Neuronal stem cell (in vitro differentiated cells): Measurements from ENCODE around the gene SH3RF2.

Source experiments
- DNase-seq: peaks from one replicate; pipeline ENCODE4 v3.0.0-alpha.2; 2013; ENCODE audit warnings: low spot score
- H2AFZ ChIP-seq: one replicate; pipeline ENCODE4 v1.6.1; 2013; ENCODE audit warnings: mild to moderate bottlenecking, low read length, inconsistent platforms
- H2AK5ac ChIP-seq: 2 replicates; pipeline ENCODE4 v1.6.1; 2013; ENCODE audit warnings: low read depth, mild to moderate bottlenecking, inconsistent platforms, low read length, moderate library complexity, mixed read lengths
- H2BK120ac ChIP-seq: 2 replicates; pipeline ENCODE4 v1.6.1; 2013; ENCODE audit warnings: low read depth, mild to moderate bottlenecking, inconsistent platforms, low read length, moderate library complexity, mixed read lengths
- H2BK12ac ChIP-seq: one replicate; pipeline ENCODE4 v1.6.1; 2013; ENCODE audit warnings: low read length, inconsistent platforms
- H2BK15ac ChIP-seq: 2 replicates; pipeline ENCODE4 v1.6.1; 2013; ENCODE audit warnings: mild to moderate bottlenecking, low read length, inconsistent platforms, mixed read lengths
- H2BK5ac ChIP-seq: one replicate; pipeline ENCODE4 v1.6.1; 2013; ENCODE audit warnings: inconsistent platforms, mild to moderate bottlenecking, low read length, moderate library complexity
- H3K14ac ChIP-seq: one replicate; pipeline ENCODE4 v1.6.1; 2013; ENCODE audit warnings: low read length, inconsistent platforms
- H3K18ac ChIP-seq: 2 replicates; pipeline ENCODE4 v1.6.1; 2013; ENCODE audit warnings: low read length, inconsistent platforms
- H3K23ac ChIP-seq: 2 replicates; pipeline ENCODE4 v1.6.1; 2013; ENCODE audit warnings: low read depth, mild to moderate bottlenecking, mixed read lengths, low read length, inconsistent platforms; ENCODE audit not compliant: poor library complexity
- H3K27ac ChIP-seq: replicated peaks from 3 replicates; pipeline ENCODE4 v1.5.1; 2013; ENCODE audit warnings: low read length, inconsistent platforms
- H3K27me3 ChIP-seq, 3 experiments: 2 replicates each; pipeline ENCODE4 v1.6.1; 2013; ENCODE audit warnings: low read length in 3 of 3, mild to moderate bottlenecking in 2 of 3, inconsistent platforms in 1 of 3, low read depth in 1 of 3, mixed read lengths in 1 of 3, moderate library complexity in 1 of 3; ENCODE audit not compliant: control insufficient read depth in 3 of 3, insufficient read depth in 3 of 3
- H3K36me3 ChIP-seq, 2 donors: replicated peaks in 1 of 2; 2 replicates each; pipeline ENCODE4 v1.6.1; 2013; ENCODE audit warnings: low read length in 2 of 2; ENCODE audit not compliant: control insufficient read depth in 2 of 2, insufficient read depth in 2 of 2
- H3K4ac ChIP-seq: 2 replicates; pipeline ENCODE4 v1.6.1; 2013; ENCODE audit warnings: inconsistent platforms, mild to moderate bottlenecking, low read length, moderate library complexity
- H3K4me1 ChIP-seq, 2 donors: 1 replicate in 1 of 2; 2 replicates in 1 of 2; pipeline ENCODE4 v1.6.1; 2013; ENCODE audit warnings: low read length in 2 of 2, low read depth in 1 of 2; ENCODE audit not compliant: control insufficient read depth in 2 of 2, insufficient read depth in 1 of 2
- H3K4me2 ChIP-seq: one replicate; pipeline ENCODE4 v1.6.1; 2013; ENCODE audit warnings: mild to moderate bottlenecking, low read length, inconsistent platforms; ENCODE audit not compliant: insufficient read depth, poor library complexity, severe bottlenecking
- H3K4me3 ChIP-seq, 2 donors: 2 replicates each; pipeline ENCODE4 v1.5.1; 2013; ENCODE audit warnings: low read length in 2 of 2, mild to moderate bottlenecking in 2 of 2, inconsistent platforms in 1 of 2, moderate library complexity in 1 of 2
- H3K79me1 ChIP-seq: one replicate; pipeline ENCODE4 v1.6.1; 2013; ENCODE audit warnings: low read depth, mild to moderate bottlenecking, inconsistent platforms, low read length, moderate library complexity
- H3K9ac ChIP-seq: one replicate; pipeline ENCODE4 v1.6.1; 2013; ENCODE audit warnings: mild to moderate bottlenecking, low read depth, low read length, inconsistent platforms; ENCODE audit not compliant: poor library complexity
- H3K9me3 ChIP-seq, 2 donors: replicated peaks in 1 of 2; 2 replicates each; pipeline versions ENCODE3 to v1.6.1; 2013; ENCODE audit warnings: low read length in 2 of 2, mild to moderate bottlenecking in 2 of 2, inconsistent platforms in 1 of 2, low read depth in 1 of 2, mixed read lengths in 1 of 2, moderate library complexity in 1 of 2; ENCODE audit not compliant: control insufficient read depth in 2 of 2, insufficient read depth in 1 of 2
- H4K8ac ChIP-seq: one replicate; pipeline ENCODE4 v1.6.1; 2013; ENCODE audit warnings: low read depth, mild to moderate bottlenecking, inconsistent platforms, low read length, moderate library complexity
- H4K91ac ChIP-seq: one replicate; pipeline ENCODE4 v1.6.1; 2013; ENCODE audit warnings: low read length, low read depth, mild to moderate bottlenecking, inconsistent platforms; ENCODE audit not compliant: poor library complexity
- WGBS, 2 donors: extraction: QIAGEN DNeasy Blood & Tissue Kit; methylation state at CpG; one replicate each; pipeline ENCODE4 v1.1.7; 2013; ENCODE audit warnings: missing lambda C conversion rate in 2 of 2, mixed read lengths in 1 of 2; ENCODE audit not compliant: insufficient read length in 2 of 2, insufficient replicate concordance in 1 of 2; ENCODE audit errors: extremely low coverage in 2 of 2; 5-methylcytosine and 5-hydroxymethylcytosine counted together

SH3RF2 gene

DNA sequence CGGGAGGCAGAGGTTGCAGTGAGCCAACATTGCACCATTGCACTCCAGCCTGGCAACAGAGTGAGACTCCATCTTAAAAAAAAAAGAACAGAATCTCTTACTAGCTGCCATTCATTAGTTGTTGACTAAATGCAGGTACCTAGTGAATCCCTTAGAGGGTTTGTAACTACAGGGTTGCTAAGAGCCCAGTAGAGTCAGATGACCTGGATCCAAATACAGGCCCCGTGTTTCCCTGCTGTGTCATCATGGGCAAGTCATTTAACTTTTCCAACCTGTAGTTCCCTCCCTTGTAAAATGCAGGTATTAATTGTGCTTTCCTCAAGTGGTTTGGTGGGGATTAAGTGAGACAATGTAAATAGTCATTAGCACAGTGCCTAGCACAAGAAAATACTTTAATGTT is 136.2 kb downstream of the SH3RF2 start:
- H3K9ac ChIP-seq, result no peak overlapping the region
- H4K8ac ChIP-seq, result no peak overlapping the region
- H3K27me3 ChIP-seq, result peaks cover 0 to 18% (median 0%) of the 10 kb centered on the region in 3 experiments
- no peak overlapping the region for H2BK120ac ChIP-seq
- no peak overlapping the region for H2AFZ ChIP-seq
- no peaks in the 10 kb centered on the region for H3K36me3 ChIP-seq
- H3K9me3 ChIP-seq, result no peaks in the 10 kb centered on the region
- H2BK5ac ChIP-seq, result no peak overlapping the region
- H2AK5ac ChIP-seq, result no peak overlapping the region
- H3K27ac ChIP-seq, result no peak overlapping the region
- H3K79me1 ChIP-seq, result no peaks in the 10 kb centered on the region
- H2BK15ac ChIP-seq, result no peak overlapping the region
- H2BK12ac ChIP-seq, result no peak overlapping the region
- H3K23ac ChIP-seq, result no peak overlapping the region
- no peak overlapping the region for H3K4ac ChIP-seq
- no CpG with 5 or more reads among the region's 2 CpGs for WGBS, 2 donors
- no peak overlapping the region for H3K4me3 ChIP-seq
- H3K18ac ChIP-seq, result no peak overlapping the region
- H3K4me1 ChIP-seq, result peaks cover 0 to 6% of the 10 kb centered on the region in 2 donors
- no peak overlapping the region for H4K91ac ChIP-seq
- H3K14ac ChIP-seq, result no peak overlapping the region
- no peak overlapping the region for H3K4me2 ChIP-seq
- DNase-seq, result no peak

DNA sequence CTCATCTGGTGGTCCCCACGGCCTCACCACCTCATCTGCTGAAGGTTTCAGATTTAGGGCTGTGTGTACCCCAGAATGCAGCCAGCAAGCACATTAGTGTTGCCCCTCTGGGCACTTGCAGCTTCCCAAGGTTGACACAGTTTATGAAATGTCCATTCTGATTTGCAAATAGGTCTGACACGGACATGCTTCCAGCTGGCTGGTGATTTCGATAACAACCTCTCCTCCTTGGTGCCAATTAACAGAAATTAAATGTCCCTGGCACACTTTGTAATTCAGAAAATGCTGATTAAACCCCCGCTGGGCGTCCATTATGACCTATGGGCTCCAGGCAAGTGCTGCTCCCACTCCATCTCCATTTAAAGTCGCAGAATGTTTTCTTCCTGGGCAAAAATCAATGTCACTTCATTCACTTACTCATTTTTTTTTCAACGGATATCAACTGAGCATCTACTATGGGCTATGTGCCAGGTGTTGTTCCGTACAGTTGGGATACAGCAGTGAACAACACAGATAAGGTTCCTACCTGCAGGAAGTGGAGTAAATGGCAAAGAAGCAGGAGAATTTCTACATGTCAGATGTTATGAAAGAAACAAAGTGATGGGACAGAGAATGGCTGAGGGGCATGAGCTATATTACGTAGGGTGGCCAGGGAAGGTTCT is 137.0 kb downstream of the SH3RF2 start:
- Histone ChIP-seq H3K14ac (no peak overlapping the region), H3K9me3 (no peaks in the 10 kb centered on the region), H3K79me1 (no peaks in the 10 kb centered on the region), H3K9ac (no peak overlapping the region), H2BK15ac (no peak overlapping the region), H3K4me3 (no peak overlapping the region), H3K18ac (peak overlapping the region; percentile 32), H3K4me2 (no peak overlapping the region), H2AFZ (no peak overlapping the region), H3K23ac (no peak overlapping the region), H3K36me3 (no peaks in the 10 kb centered on the region), H4K91ac (no peak overlapping the region), H2BK5ac (no peak overlapping the region), H2BK120ac (no peak overlapping the region), H3K27me3 (peaks cover 0 to 25% (median 0%) of the 10 kb centered on the region in 3 experiments), H3K27ac (no peak overlapping the region), H2BK12ac (no peak overlapping the region), H4K8ac (no peak overlapping the region), H3K4ac (no peak overlapping the region), H2AK5ac (no peak overlapping the region), H3K4me1 (peaks cover 0 to 6% of the 10 kb centered on the region in 2 donors)
- DNase-seq, result no peak
- WGBS, 2 donors, result no CpG with 5 or more reads among the region's 9 CpGs

DNA sequence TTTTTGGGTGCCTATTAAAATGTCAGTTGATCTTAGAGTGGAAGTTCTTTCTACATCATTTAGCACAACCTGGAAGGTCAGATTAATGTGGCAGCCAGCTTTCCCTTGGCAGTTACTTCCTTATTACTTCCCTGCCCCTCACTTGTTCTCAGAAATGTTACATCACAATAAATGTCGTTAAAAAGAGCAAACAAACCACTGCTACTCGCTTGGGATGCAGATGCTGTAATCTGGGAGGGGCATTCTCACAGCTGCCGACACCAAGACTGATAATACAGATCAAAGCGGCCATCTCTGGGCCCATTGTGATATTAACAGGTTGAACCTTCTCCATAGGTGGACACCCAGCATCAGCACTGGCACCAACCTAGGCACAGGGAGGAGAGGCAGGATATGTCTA is 139.7 kb downstream of the SH3RF2 start:
- no CpG with 5 or more reads among the region's 4 CpGs for WGBS, 2 donors
- Histone ChIP-seq H3K36me3 (no peaks in the 10 kb centered on the region), H3K4me1 (peaks cover 0 to 6% of the 10 kb centered on the region in 2 donors), H3K14ac (no peak overlapping the region), H3K4me3 (no peak overlapping the region), H2BK12ac (no peak overlapping the region), H3K9ac (no peak overlapping the region), H2AK5ac (no peak overlapping the region), H3K18ac (no peak overlapping the region), H2BK15ac (no peak overlapping the region), H3K79me1 (no peaks in the 10 kb centered on the region), H3K4ac (no peak overlapping the region), H3K4me2 (no peak overlapping the region), H3K23ac (no peak overlapping the region), H2BK120ac (no peak overlapping the region), H4K8ac (no peak overlapping the region), H4K91ac (no peak overlapping the region), H2AFZ (no peak overlapping the region), H3K9me3 (no peaks in the 10 kb centered on the region), H3K27me3 (peaks cover 0 to 26% (median 0%) of the 10 kb centered on the region in 3 experiments), H2BK5ac (no peak overlapping the region), H3K27ac (no peak overlapping the region)
- no peak for DNase-seq

DNA sequence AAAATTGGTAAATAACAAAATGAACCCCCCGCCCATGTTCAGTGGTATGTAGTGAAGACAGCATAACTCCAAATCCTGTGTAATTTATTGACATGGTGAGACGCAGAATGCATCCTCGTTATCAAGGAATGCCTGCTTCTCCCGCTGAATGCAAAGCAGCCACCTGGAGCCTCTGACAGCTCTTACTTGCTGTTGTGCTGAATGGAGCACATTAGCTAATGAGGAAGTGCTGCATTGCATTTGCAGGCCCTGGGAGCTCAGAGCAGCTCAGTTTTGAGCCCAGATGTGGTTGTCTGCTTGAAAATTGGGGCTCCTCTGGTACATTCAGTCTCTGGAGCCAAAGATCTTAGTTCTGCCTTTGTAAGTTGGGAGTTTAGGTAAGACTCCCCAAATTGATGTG is 140.1 kb downstream of the SH3RF2 start:
- H3K79me1 ChIP-seq, result no peaks in the 10 kb centered on the region
- H2BK5ac ChIP-seq, result no peak overlapping the region
- no peak overlapping the region for H2AFZ ChIP-seq
- peaks cover 0 to 26% (median 0%) of the 10 kb centered on the region in 3 experiments for H3K27me3 ChIP-seq
- no peak overlapping the region for H2BK12ac ChIP-seq
- peak; percentile 15 for DNase-seq
- no peak overlapping the region for H2BK120ac ChIP-seq
- no peak overlapping the region for H3K18ac ChIP-seq
- peaks cover 0 to 6% of the 10 kb centered on the region in 2 donors for H3K4me1 ChIP-seq
- WGBS, 2 donors, result no CpG with 5 or more reads among the region's 4 CpGs
- H2AK5ac ChIP-seq, result no peak overlapping the region
- H3K14ac ChIP-seq, result no peak overlapping the region
- H3K4me2 ChIP-seq, result no peak overlapping the region
- H3K4me3 ChIP-seq, result no peak overlapping the region
- H3K36me3 ChIP-seq, result no peaks in the 10 kb centered on the region
- no peak overlapping the region for H3K9ac ChIP-seq
- no peaks in the 10 kb centered on the region for H3K9me3 ChIP-seq
- no peak overlapping the region for H4K91ac ChIP-seq
- no peak overlapping the region for H2BK15ac ChIP-seq
- no peak overlapping the region for H3K27ac ChIP-seq
- H3K4ac ChIP-seq, result no peak overlapping the region
- no peak overlapping the region for H4K8ac ChIP-seq
- H3K23ac ChIP-seq, result no peak overlapping the region
